H1 (cell line): ENCODE data around the gene BYSL. TPM values are rescaled to one million over a fixed set of nuclear protein-coding genes. Genes with fewer than 3 reads are reported as not detected.

Experiments
- CTCF ChIA-PET: fragments of 300-600 bp; sonication (Branson Sonifier 250); formaldehyde crosslinking; loops from one replicate; lab custom pipeline; 2021; ENCODE audit not compliant: partially characterized antibody; lab: Charles Lee
- POLR2A ChIA-PET: fragments of 300-600 bp; sonication (Branson Sonifier 250); formaldehyde crosslinking; loops from one replicate; lab custom pipeline; 2021; ENCODE audit warnings: inconsistent platforms; ENCODE audit not compliant: partially characterized antibody; lab: Charles Lee
- DNase-seq, 2 experiments: peaks; one replicate each; pipeline versions ENCODE4 v3.0.0 to v3.0.0-alpha.2; 2010 to 2022; ENCODE audit warnings: low spot score in 2 of 2, low read depth in 1 of 2, mixed read lengths in 1 of 2
- FAIRE-seq: peaks from 2 replicates; lab custom pipeline; 2011; peaks lifted over from hg19 to GRCh38; lab: Jason Lieb, UNC
- H2AFZ ChIP-seq: 2 replicates; pipeline ENCODE4 v1.8.1; 2012; ENCODE audit warnings: low read length, inconsistent platforms
- H2AK5ac ChIP-seq: 2 replicates; pipeline ENCODE4 v1.6.1; 2013; ENCODE audit warnings: low read depth, low read length
- H2BK120ac ChIP-seq: replicated peaks from 2 replicates; pipeline ENCODE3; 2013; ENCODE audit warnings: low read depth, low read length, inconsistent platforms
- H2BK12ac ChIP-seq: 2 replicates; pipeline ENCODE4 v1.6.1; 2013; ENCODE audit warnings: low read depth, low read length
- H2BK15ac ChIP-seq: 2 replicates; pipeline ENCODE4 v1.6.1; 2013; ENCODE audit warnings: low read length
- H2BK20ac ChIP-seq: 2 replicates; pipeline ENCODE4 v1.6.1; 2013; ENCODE audit warnings: low read length
- H2BK5ac ChIP-seq: 2 replicates; pipeline ENCODE4 v1.6.1; 2013; ENCODE audit warnings: low read depth, low read length
- H3K14ac ChIP-seq: 2 replicates; pipeline ENCODE4 v1.6.1; 2013; ENCODE audit warnings: inconsistent platforms; ENCODE audit not compliant: insufficient read length
- H3K18ac ChIP-seq: 2 replicates; pipeline ENCODE4 v1.6.1; 2013; ENCODE audit warnings: low read length; ENCODE audit errors: extremely low read depth
- H3K23ac ChIP-seq: 2 replicates; pipeline ENCODE4 v1.6.1; 2013; ENCODE audit warnings: inconsistent platforms; ENCODE audit not compliant: insufficient read length
- H3K23me2 ChIP-seq: 2 replicates; pipeline ENCODE4 v1.6.1; 2013; ENCODE audit warnings: low read depth, low read length
- H3K27ac ChIP-seq: 2 replicates; pipeline ENCODE4 v1.6.1; 2011; ENCODE audit warnings: low read depth, low read length, inconsistent platforms
- H3K27me3 ChIP-seq, 4 experiments: replicated peaks in 1 of 4; 1 replicate in 1 of 4; 2 replicates in 3 of 4; pipeline versions ENCODE4 v1.6.1 to v1.8.1; 2011 to 2013; ENCODE audit warnings: low read length in 3 of 4, mild to moderate bottlenecking in 3 of 4, inconsistent platforms in 2 of 4, mixed read lengths in 2 of 4, moderate library complexity in 1 of 4; ENCODE audit not compliant: control insufficient read depth in 3 of 4, insufficient read depth in 3 of 4; ENCODE audit errors: extremely low read depth in 1 of 4
- H3K36me3 ChIP-seq, 4 experiments: 2 replicates each; pipeline versions ENCODE4 v1.6.1 to v1.8.1; 2011 to 2013; ENCODE audit warnings: mild to moderate bottlenecking in 4 of 4, low read length in 3 of 4, moderate library complexity in 2 of 4, control low read depth in 1 of 4, inconsistent platforms in 1 of 4; ENCODE audit not compliant: insufficient read depth in 4 of 4, control insufficient read depth in 2 of 4
- H3K4ac ChIP-seq: replicated peaks from 2 replicates; pipeline ENCODE3; 2013; ENCODE audit warnings: low read length, low read depth, mixed read lengths, inconsistent platforms; ENCODE audit not compliant: insufficient read length
- H3K4me1 ChIP-seq, 4 experiments: replicated peaks in 1 of 4; 1 replicate in 1 of 4; 2 replicates in 3 of 4; pipeline versions ENCODE4 v1.6.1 to v1.8.1; 2011 to 2013; ENCODE audit warnings: low read length in 3 of 4, inconsistent platforms in 2 of 4, mixed read lengths in 1 of 4; ENCODE audit not compliant: insufficient read depth in 4 of 4, control insufficient read depth in 3 of 4
- H3K4me2 ChIP-seq, 2 experiments: 2 replicates each; pipeline versions ENCODE4 v1.6.1 to v1.8.1; 2011 to 2013; ENCODE audit warnings: low read depth in 2 of 2, low read length in 2 of 2, control low read depth in 1 of 2, inconsistent platforms in 1 of 2, mild to moderate bottlenecking in 1 of 2; ENCODE audit not compliant: insufficient read depth in 1 of 2
- H3K4me3 ChIP-seq, 4 experiments: fragments of 200-600, 300-600 bp in 1 of 4; sonication (generic), shearing (Covaris generic), sonication (Bioruptor Twin) in 1 of 4; 2 replicates each; pipeline versions ENCODE4 v1.5.1 to v1.8.1; 2011 to 2016; ENCODE audit warnings: low read length in 4 of 4, low read depth in 3 of 4, control low read depth in 2 of 4, inconsistent platforms in 2 of 4, mild to moderate bottlenecking in 2 of 4, mixed read lengths in 1 of 4, moderate library complexity in 1 of 4; ENCODE audit not compliant: insufficient read depth in 2 of 4; ENCODE audit errors: extremely low read depth in 1 of 4
- H3K56ac ChIP-seq: replicated peaks from 2 replicates; pipeline ENCODE3; 2013; ENCODE audit warnings: low read depth, mild to moderate bottlenecking, mixed read lengths, low read length, inconsistent platforms; ENCODE audit not compliant: insufficient read length
- H3K79me1 ChIP-seq: 2 replicates; pipeline ENCODE4 v1.6.1; 2013; ENCODE audit warnings: low read depth, low read length, control low read depth
- H3K79me2 ChIP-seq, 2 experiments: 2 replicates each; pipeline versions ENCODE4 v1.6.1 to v1.8.1; 2012 to 2013; ENCODE audit warnings: low read length in 2 of 2, mild to moderate bottlenecking in 2 of 2, inconsistent platforms in 1 of 2; ENCODE audit not compliant: insufficient read depth in 2 of 2, control insufficient read depth in 1 of 2
- H3K9ac ChIP-seq, 4 experiments: replicated peaks in 1 of 4; 1 replicate in 1 of 4; 2 replicates in 3 of 4; pipeline versions ENCODE4 v1.6.1 to v1.8.1; 2011 to 2013; ENCODE audit warnings: low read depth in 3 of 4, low read length in 3 of 4, control low read depth in 2 of 4, mild to moderate bottlenecking in 2 of 4, moderate library complexity in 2 of 4, inconsistent platforms in 1 of 4; ENCODE audit errors: extremely low read depth in 1 of 4
- H3K9me3 ChIP-seq, 2 experiments: 2 replicates each; pipeline versions ENCODE4 v1.6.1 to v1.8.1; 2012 to 2013; ENCODE audit warnings: mild to moderate bottlenecking in 2 of 2, moderate library complexity in 2 of 2, control low read depth in 1 of 2, inconsistent platforms in 1 of 2, low read depth in 1 of 2, low read length in 1 of 2, mixed read lengths in 1 of 2; ENCODE audit not compliant: insufficient read depth in 2 of 2
- H4K20me1 ChIP-seq, 2 experiments: replicated peaks in 1 of 2; 2 replicates each; pipeline versions ENCODE3 to v1.8.1; 2011 to 2013; ENCODE audit warnings: inconsistent platforms in 2 of 2, low read length in 2 of 2, mild to moderate bottlenecking in 1 of 2; ENCODE audit not compliant: insufficient read depth in 2 of 2, control insufficient read depth in 1 of 2
- H4K5ac ChIP-seq: 2 replicates; pipeline ENCODE4 v1.6.1; 2013; ENCODE audit warnings: low read length, low read depth, mixed read lengths, inconsistent platforms; ENCODE audit not compliant: insufficient read length
- H4K8ac ChIP-seq: 2 replicates; pipeline ENCODE4 v1.8.0; 2013; ENCODE audit warnings: mild to moderate bottlenecking, moderate library complexity, low read length, inconsistent platforms; ENCODE audit not compliant: insufficient read depth; ENCODE audit errors: extremely low read depth
- H4K91ac ChIP-seq: replicated peaks from 2 replicates; pipeline ENCODE3; 2013; ENCODE audit warnings: low read length, mixed read lengths, inconsistent platforms; ENCODE audit not compliant: insufficient read length
- BRCA1 ChIP-seq: IDR thresholded peaks from 2 replicates; pipeline ENCODE4 v1.6.1; 2012; ENCODE audit warnings: low read depth, low read length, improper control_type of control experiment
- CBX5 ChIP-seq: fragments of 300-800, 300-1000 bp; sonication (generic); IDR thresholded peaks from 2 replicates; pipeline ENCODE4 v1.7.1; 2016; ENCODE audit warnings: antibody characterized with exemption, low read length, low read depth
- CREB1 ChIP-seq: IDR thresholded peaks from 2 replicates; pipeline ENCODE4 v1.6.1; 2012; ENCODE audit warnings: inconsistent platforms
- KDM5A ChIP-seq: fragments of 200-600 bp; IDR thresholded peaks from 2 replicates; pipeline ENCODE4 v1.7.1; 2012; ENCODE audit warnings: mild to moderate bottlenecking, low read length, inconsistent platforms, mixed read lengths
- POU5F1 ChIP-seq: IDR thresholded peaks from 2 replicates; pipeline ENCODE4 v1.6.1; 2011; ENCODE audit warnings: low read depth, mild to moderate bottlenecking, low read length, moderate library complexity
- RBBP5 ChIP-seq: IDR thresholded peaks from 2 replicates; pipeline ENCODE4 v1.7.1; 2012; ENCODE audit warnings: low read depth, mild to moderate bottlenecking, inconsistent platforms, low read length, moderate library complexity, borderline replicate concordance
- SIRT6 ChIP-seq: IDR thresholded peaks from one replicate; pipeline ENCODE4 v1.7.1; 2012; ENCODE audit warnings: low read length, inconsistent platforms
- WGBS, 2 experiments: shearing (Covaris generic) in 1 of 2; methylation state at CpG; one replicate each; pipeline versions ENCODE4 v1.1.6 to v1.1.7; 2013 to 2015; ENCODE audit warnings: low lambda C conversion rate in 2 of 2, mixed read lengths in 2 of 2, inconsistent platforms in 1 of 2, low coverage in 1 of 2, missing lambda C conversion rate in 1 of 2; ENCODE audit not compliant: insufficient replicate concordance in 2 of 2, insufficient coverage in 1 of 2, insufficient read length in 1 of 2; ENCODE audit errors: extremely low coverage in 1 of 2, missing lambda C conversion rate in 1 of 2; 5-methylcytosine and 5-hydroxymethylcytosine counted together
- polyA plus RNA-seq, 7 experiments: library from polyadenylated mRNA; depleted of rRNA in 3 of 7; stranded (reverse) in 5 of 7; unstranded in 2 of 7; fragments of >200 nt in 5 of 7; fragments of 200-250 nt in 2 of 7; gene quantifications; 1 replicate in 5 of 7; 2 replicates in 1 of 7; 4 replicates in 1 of 7; pipeline versions ENCODE4 v1.2.1 to v1.2.3, GENCODE V29; 2011 to 2013; ENCODE audit warnings: missing spikeins in 2 of 7, mixed read lengths in 2 of 7
- total RNA-seq: library from RNA; stranded (reverse); fragmentation: NEBNext Ultra II Directional; extraction: Animal tissue kit (Norgen Biotek cat#: 25700); gene quantifications from 2 replicates; pipeline ENCODE4 v1.2.1, GENCODE V29; 2021

Gene BYSL
- total and polyA plus RNA-seq, 2 of the 8 experiments (the other 6 are each of a cell fraction or from before 2014, with no cell fraction given): 37.3 to 49.2 TPM

DNA sequence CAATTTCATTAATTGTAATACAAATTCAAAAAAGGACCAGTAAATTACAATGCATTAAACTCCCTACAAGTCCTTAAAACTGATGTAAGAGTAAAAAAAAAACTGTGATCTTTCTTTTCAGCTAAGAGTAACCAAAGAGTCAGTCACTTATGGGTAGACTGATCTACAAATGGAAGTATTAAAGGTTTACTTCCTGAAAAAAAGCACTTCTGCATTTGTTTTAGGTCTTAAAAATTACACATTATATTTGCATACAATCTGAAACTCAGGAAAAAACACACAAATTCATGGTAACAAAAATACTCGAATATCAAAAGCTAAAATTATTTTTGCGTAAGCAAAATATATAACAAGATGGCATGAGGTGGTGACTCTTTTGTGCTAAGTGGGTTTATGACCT is 49.6 kb upstream of the BYSL start:
- Histone ChIP-seq H3K9me3 (no peaks in the 10 kb centered on the region), H4K5ac (no peak overlapping the region), H4K8ac (no peak overlapping the region), H2AK5ac (no peak overlapping the region), H4K20me1 (peaks cover 0 to 2% of the 10 kb centered on the region in 2 experiments), H3K27ac (no peak overlapping the region), H3K79me1 (no peaks in the 10 kb centered on the region), H2AFZ (no peak overlapping the region)
- WGBS, 2 experiments: 86% methylated on average over 2 of the region's 2 CpGs; no CpG with 5 or more reads in 1 of the 2 experiments
- POLR2A ChIA-PET: interaction anchor here (1.0 to 1.4 kb wide), 2 partner anchors 10 to 50 kb away, joined by 3 read pairs; partner anchors contain the start of genes BYSL and MED20
- no peak for TF ChIP-seq BRCA1
- no peak for TF ChIP-seq KDM5A
- TF ChIP-seq RBBP5: no peak
- no peak for TF ChIP-seq CBX5
- TF ChIP-seq SIRT6: no peak
- no peak for TF ChIP-seq POU5F1
- no peak for TF ChIP-seq CREB1
- TF ChIP-seq, all 59 proteins: peak for 0
- Histone ChIP-seq H3K18ac (no peak overlapping the region), H3K4me2 (no peak overlapping the region), H2BK20ac (no peak overlapping the region), H3K14ac (no peak overlapping the region), H3K79me2 (no peaks in the 10 kb centered on the region), H4K91ac (no peak overlapping the region), H2BK120ac (no peak overlapping the region), H2BK12ac (no peak overlapping the region), H3K4me1 (no peaks in the 10 kb centered on the region), H3K9ac (no peak overlapping the region), H3K4me3 (no peak overlapping the region), H2BK15ac (no peak overlapping the region), H3K23me2 (no peaks in the 10 kb centered on the region), H3K4ac (no peak overlapping the region), H3K36me3 (peaks cover 0 to 13% (median 0%) of the 10 kb centered on the region in 4 experiments; a peak in 3 of 8 replicates), H2BK5ac (no peak overlapping the region), H3K23ac (no peak overlapping the region), H3K56ac (no peak overlapping the region), H3K27me3 (no peaks in the 10 kb centered on the region)
- DNase-seq: no peak
- CTCF ChIA-PET: interaction anchor here (1.7 to 5.7 kb wide), 2 partner anchors 25 to 173 kb away, joined by 5 to 26 read pairs; no protein-coding TSS in a partner anchor
- no peak for FAIRE-seq
